NT2/D1 (cell line): ENCODE results near the gene TUBA1B.

Source experiments
- DNase-seq: peaks from one replicate; pipeline ENCODE4 v3.0.0-alpha.2; 2011; ENCODE audit warnings: low read depth, low spot score
- H3K27me3 ChIP-seq: 2 replicates; pipeline ENCODE4 v1.6.0; 2011; ENCODE audit warnings: mild to moderate bottlenecking; ENCODE audit not compliant: insufficient read length, insufficient read depth
- H3K36me3 ChIP-seq: 2 replicates; pipeline ENCODE4 v1.6.1; 2011; ENCODE audit warnings: mild to moderate bottlenecking, low read length, mixed read lengths; ENCODE audit not compliant: insufficient read depth, insufficient read length
- H3K4me1 ChIP-seq: 2 replicates; pipeline ENCODE4 v1.5.1; 2011; ENCODE audit not compliant: insufficient read depth, insufficient read length
- H3K4me3 ChIP-seq: 2 replicates; pipeline ENCODE4 v1.5.1; 2011; ENCODE audit warnings: low read depth; ENCODE audit not compliant: insufficient read length
- H3K9ac ChIP-seq: 2 replicates; pipeline ENCODE4 v1.6.0; 2011; ENCODE audit warnings: low read depth; ENCODE audit not compliant: insufficient read length
- H3K9me3 ChIP-seq: 2 replicates; pipeline ENCODE4 v1.5.1; 2011; ENCODE audit warnings: mild to moderate bottlenecking, low read length; ENCODE audit not compliant: insufficient read depth
- SUZ12 ChIP-seq: IDR thresholded peaks from 2 replicates; pipeline ENCODE4 v1.6.1; 2011; ENCODE audit not compliant: insufficient read length, insufficient read depth; ENCODE audit errors: extremely low read depth
- YY1 ChIP-seq: IDR thresholded peaks from 2 replicates; pipeline ENCODE4 v1.6.1; 2011; ENCODE audit not compliant: insufficient read length, insufficient read depth
- ZNF274 ChIP-seq: IDR thresholded peaks from 2 replicates; pipeline ENCODE4 v1.6.1; 2011; ENCODE audit warnings: mild to moderate bottlenecking, low read depth, low read length

TUBA1B gene

DNA sequence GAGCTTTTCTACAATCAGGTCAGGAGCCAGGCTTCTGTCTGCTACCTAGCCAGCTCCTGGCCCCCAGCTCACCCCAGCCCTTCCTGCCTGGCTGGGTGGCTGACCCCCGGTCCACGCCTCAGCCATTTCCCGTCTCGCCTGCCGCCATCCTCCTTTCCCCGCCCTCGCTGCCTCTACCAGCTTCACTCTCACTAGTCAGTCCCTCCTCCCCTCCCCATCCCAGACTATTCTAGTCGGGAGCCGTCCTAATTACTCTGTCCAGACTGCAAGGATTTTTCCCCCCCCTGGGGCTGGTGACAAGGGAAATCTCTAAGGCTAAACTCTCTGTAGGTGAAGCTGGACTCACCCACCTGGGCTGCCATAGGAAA lies 37.4 kb downstream of the TUBA1B start:
- peaks cover 10% of the 10 kb centered on the region for H3K4me1 ChIP-seq
- H3K36me3 ChIP-seq = peaks cover 16% of the 10 kb centered on the region
- no peaks in the 10 kb centered on the region for H3K9me3 ChIP-seq
- no peak overlapping the region for H3K9ac ChIP-seq
- no peak for TF ChIP-seq YY1
- TF ChIP-seq SUZ12 = no peak
- no peak for TF ChIP-seq ZNF274
- DNase-seq = no peak
- H3K4me3 ChIP-seq = no peak overlapping the region
- H3K27me3 ChIP-seq = peaks cover 52% of the 10 kb centered on the region

DNA sequence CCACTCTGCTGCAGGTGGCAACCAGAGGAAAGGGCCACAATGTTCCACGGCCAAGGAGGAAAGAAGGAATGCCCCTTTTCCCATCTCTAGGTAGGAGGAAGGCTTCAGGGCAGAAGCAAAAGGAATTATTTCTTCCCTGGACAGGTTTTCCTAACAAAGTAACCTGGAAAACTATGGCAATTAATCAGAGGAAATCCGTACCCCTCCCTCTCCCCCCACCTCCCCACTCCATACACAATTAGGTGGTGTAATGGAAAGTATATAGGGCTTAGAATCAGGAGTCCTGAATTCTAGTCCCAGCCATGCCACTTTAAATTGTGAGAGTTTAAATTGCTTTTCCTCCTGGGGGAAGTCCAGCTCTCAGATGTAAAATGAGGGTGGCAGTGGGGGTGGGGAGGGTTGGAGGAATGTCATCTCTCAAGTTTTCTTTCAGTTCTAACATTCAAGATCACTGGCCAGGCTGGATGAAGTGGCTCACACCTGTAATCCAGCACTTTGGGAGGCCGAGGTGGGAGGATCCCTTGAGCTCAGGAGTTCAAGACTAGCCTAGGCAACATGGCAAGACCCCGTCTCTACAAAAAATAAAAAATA lies 38.3 kb downstream of the TUBA1B start:
- Histone ChIP-seq H3K4me3 (peak overlapping the region; percentile 19), H3K27me3 (peaks cover 60% of the 10 kb centered on the region), H3K9me3 (no peaks in the 10 kb centered on the region), H3K36me3 (peaks cover 16% of the 10 kb centered on the region), H3K9ac (peak overlapping the region; percentile 12), H3K4me1 (peaks cover 10% of the 10 kb centered on the region)
- DNase-seq = no peak
- no peak for TF ChIP-seq ZNF274
- no peak for TF ChIP-seq SUZ12
- no peak for TF ChIP-seq YY1

DNA sequence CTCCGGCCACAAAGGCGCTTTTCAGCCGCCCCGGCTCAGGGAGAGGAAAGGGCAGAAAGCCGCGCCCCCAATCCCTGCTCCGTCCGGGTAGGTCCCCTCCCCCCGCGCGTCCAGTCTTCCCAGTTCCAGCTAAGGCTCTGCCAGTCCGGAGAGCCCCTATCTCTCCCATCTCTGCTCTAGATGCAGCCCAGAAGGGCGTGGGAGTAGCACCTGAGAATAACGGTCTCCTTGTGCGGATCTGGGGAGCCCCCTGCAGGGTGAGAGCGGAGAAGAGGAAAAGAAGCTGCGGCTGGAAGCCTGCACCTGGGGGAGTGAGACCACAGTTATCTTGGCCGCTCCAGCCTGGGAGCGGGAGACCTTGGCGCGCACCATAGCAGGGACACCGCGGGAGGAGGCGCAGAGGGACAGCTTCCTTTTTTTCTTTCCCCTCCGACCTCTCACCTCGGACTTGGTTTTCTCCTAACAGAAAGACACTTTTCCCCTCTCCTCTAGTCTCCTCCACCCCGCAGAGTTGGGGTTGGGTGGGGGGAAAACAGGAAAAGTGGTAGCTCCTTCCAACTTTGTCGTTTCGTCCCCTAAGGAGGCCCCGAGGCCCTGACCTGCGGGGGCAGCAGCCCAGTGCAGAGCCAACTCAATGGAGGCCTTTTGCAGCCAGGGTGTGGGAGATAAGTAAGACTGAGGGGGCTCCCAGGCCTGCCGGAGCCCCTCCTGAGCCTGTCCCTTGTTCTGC lies 38.9 kb downstream of the TUBA1B start:
- peak; percentile 51 for DNase-seq
- Histone ChIP-seq H3K27me3 (peaks cover 67% of the 10 kb centered on the region), H3K9ac (peak overlapping the region; percentile 12), H3K4me3 (peak overlapping the region; percentile 19), H3K9me3 (no peaks in the 10 kb centered on the region), H3K36me3 (peaks cover 9% of the 10 kb centered on the region), H3K4me1 (peaks cover 6% of the 10 kb centered on the region)
- no peak for TF ChIP-seq ZNF274
- TF ChIP-seq YY1 = no peak
- no peak for TF ChIP-seq SUZ12

DNA sequence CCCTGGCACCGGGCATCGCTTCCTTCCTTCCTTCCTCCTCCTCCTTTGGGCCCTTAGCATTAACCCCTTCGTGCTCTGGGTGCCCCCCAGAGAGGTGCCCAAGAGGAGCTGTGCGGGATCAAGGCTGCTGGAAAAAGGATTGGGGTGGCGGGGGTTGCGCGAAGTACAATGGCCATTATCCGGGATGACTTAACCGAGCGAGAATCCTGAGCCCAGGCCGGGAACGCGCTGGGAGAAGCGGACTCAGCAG lies 39.4 kb downstream of the TUBA1B start:
- peaks cover 6% of the 10 kb centered on the region for H3K4me1 ChIP-seq
- H3K9ac ChIP-seq = peak overlapping the region; percentile 12
- H3K36me3 ChIP-seq = peaks cover 4% of the 10 kb centered on the region
- no peak for DNase-seq
- peak overlapping the region; percentile 19 for H3K4me3 ChIP-seq
- peaks cover 72% of the 10 kb centered on the region for H3K27me3 ChIP-seq
- no peaks in the 10 kb centered on the region for H3K9me3 ChIP-seq
- TF ChIP-seq ZNF274 = no peak

DNA sequence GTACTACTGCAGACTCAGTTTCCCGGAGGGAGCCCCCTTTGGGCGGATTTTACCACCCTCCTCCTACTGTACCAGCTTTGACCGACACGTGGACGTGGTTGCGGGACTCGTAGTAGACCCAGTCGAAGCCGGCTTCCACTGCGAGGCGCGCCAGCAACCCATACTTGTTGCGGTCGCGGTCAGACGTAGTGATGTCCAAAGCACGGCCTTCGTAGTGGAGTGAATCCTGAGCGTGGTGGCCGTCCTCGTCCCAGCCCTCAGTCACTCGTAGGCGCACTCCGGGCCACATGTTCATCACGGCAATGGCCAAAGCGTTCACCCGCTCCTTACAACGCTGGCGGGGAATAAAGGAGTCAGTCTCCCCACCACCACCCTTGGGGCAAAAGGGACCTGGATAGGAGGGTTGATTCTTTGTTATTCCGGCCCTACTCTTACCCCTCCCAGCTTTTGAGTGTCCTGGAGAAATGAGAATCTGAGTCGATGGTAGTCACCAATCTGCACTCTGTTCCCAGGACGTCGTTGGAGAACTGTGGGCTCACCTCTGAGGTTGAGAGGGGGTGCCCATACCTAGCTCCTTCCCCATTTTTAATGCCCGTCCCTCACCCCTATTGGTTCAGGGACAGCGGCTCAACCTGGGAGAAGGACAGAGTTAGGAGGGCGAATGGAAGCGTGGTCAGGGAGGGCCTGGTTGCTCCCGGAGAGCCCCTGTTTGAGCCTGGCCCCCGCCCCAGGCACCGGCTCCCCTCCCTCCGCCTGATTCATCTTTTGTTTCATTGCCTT lies 39.9 kb downstream of the TUBA1B start:
- TF ChIP-seq SUZ12 = no peak
- Histone ChIP-seq H3K9ac (peak overlapping the region; percentile 12), H3K4me3 (peak overlapping the region; percentile 19), H3K36me3 (no peaks in the 10 kb centered on the region), H3K4me1 (peaks cover 6% of the 10 kb centered on the region), H3K27me3 (peaks cover 77% of the 10 kb centered on the region), H3K9me3 (no peaks in the 10 kb centered on the region)
- DNase-seq = no peak

DNA sequence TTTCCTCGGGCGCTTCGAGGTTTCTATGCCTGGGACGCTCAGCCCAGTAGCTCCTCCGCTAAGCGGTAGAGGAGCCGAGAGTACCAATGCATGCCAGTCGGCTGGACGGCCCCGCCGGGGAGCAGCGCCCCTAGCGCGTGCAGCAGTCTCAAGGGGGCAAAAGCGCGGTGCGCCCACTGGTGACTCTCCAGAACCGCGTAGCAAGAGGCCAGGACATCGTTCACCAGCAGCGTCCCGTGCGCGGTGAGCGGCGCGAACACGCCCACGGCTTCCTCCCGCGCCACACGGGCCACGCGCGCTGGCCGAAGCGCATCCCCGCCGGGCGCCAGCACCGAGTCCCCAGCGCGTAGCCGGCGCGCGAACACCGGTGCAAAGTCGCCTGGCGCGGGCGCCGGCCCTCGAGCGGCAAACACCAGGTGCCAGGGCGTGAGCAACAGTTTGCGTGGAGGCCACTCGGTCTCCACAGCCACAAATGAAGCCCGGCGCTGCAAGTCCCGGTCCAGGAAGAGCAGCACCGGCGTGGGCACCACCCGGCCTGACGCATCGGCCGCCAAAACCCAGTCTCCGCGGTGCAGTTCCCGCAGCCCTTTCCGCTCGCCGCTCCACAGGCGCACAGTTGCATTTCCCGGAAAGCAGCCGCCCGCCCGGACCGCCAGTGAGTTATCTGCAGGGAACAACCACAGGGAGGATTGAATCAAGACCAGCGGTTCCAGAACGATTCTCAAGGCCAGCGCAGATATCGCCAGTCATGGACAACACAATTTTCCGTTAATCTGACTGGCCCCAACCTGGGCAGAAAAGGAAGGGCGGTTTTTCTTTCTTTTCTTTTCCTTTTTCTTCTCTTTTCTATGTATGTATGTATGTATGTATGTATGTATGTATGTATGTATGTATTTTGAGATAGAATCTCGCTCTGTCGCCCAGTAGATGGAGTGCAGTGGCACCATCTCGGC lies 41.1 kb downstream of the TUBA1B start:
- peak overlapping the region; percentile 50 for H3K4me3 ChIP-seq

DNA sequence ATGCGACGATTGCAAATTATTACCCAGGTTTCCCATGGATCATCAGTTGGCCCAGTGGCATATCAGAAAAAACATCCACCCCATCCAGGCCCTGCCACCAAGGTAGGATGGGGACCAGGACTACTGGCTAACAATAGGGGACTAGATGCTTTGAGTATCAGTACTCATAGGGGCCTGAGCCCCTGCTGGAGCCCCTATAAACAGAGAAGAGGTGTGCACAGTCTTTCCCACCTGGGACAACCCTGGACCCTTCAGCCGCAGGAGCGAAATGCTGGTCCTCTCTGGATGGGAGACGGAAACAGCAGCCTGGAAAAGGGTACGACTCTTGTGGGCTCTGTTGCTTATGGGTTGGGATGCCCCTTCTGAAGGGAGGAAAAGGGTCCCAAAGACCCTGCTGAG lies 42.3 kb downstream of the TUBA1B start:
- Histone ChIP-seq H3K27me3 (peaks cover 76% of the 10 kb centered on the region), H3K9ac (no peak overlapping the region), H3K4me1 (peaks cover 3% of the 10 kb centered on the region), H3K4me3 (no peak overlapping the region), H3K36me3 (no peaks in the 10 kb centered on the region), H3K9me3 (no peaks in the 10 kb centered on the region; the same call in 1 of the 2 replicates)
- DNase-seq = no peak
- peak; percentile 35 for TF ChIP-seq SUZ12
- no peak for TF ChIP-seq YY1
- no peak for TF ChIP-seq ZNF274

More for the DNA sequence above, 41.1 kb downstream of the TUBA1B start:
- peak overlapping the region; percentile 77 for H3K9ac ChIP-seq
- peaks cover 6% of the 10 kb centered on the region for H3K4me1 ChIP-seq
- peaks cover 79% of the 10 kb centered on the region for H3K27me3 ChIP-seq
- H3K9me3 ChIP-seq = no peaks in the 10 kb centered on the region
- no peak for DNase-seq
- no peaks in the 10 kb centered on the region for H3K36me3 ChIP-seq
- TF ChIP-seq ZNF274 = no peak
- TF ChIP-seq SUZ12 = peak; percentile 99
